ENCODE data around the gene KRTAP2-3.

Gene KRTAP2-3

GRCh38 chr17:41029633-41030245 lies 30.2 kb downstream of the KRTAP2-3 start, which contains the start of gene KRTAP1-4:
KRTAP1-4 (minus strand) TSS chr17:41030195; CDS start chr17:41030078, 117 bp downstream.
- no peak within 1 kb of the TSS for H3K9ac ChIP-seq (ENCODE audit: low read depth in 1 of 2, low read length in 2 of 2)
- H3K27me3 ChIP-seq (ENCODE audit: control insufficient read depth in 1 of 2, insufficient read depth in 2 of 2, low read length in 2 of 2): peaks cover 0 to 3% of the 10 kb centered on the region in 2 donors
- H3K36me3 ChIP-seq (ENCODE audit: control insufficient read depth in 1 of 2, insufficient read depth in 2 of 2, low read length in 2 of 2): no peaks in the 10 kb centered on the region
- H3K4me1 ChIP-seq (ENCODE audit: control insufficient read depth in 1 of 2, insufficient read depth in 2 of 2, low read length in 2 of 2): no peaks in the 10 kb centered on the region
- H3K27ac ChIP-seq (ENCODE audit: low read depth, low read length): no peak within 1 kb of the TSS
- no peaks in the 10 kb centered on the region for H3K9me3 ChIP-seq (ENCODE audit: control insufficient read depth in 1 of 2, low read length in 2 of 2)
- H3K4me3 ChIP-seq (ENCODE audit: low read depth in 1 of 2, low read length in 2 of 2): no peak within 1 kb of the TSS

- Histone ChIP-seq H3K27ac (ENCODE audit: low read depth, low read length) (no peak within 1 kb of the TSS), H3K4me1 (ENCODE audit: control insufficient read depth in 1 of 2, insufficient read depth in 2 of 2, low read length in 2 of 2) (no peaks in the 10 kb centered on the region), H3K27me3 (ENCODE audit: control insufficient read depth in 1 of 2, insufficient read depth in 2 of 2, low read length in 2 of 2) (peaks cover 0 to 3% of the 10 kb centered on the region in 2 donors), H3K4me3 (ENCODE audit: low read depth in 1 of 2, low read length in 2 of 2) (no peak within 1 kb of the TSS), H3K9ac (ENCODE audit: low read depth in 1 of 2, low read length in 2 of 2) (no peak within 1 kb of the TSS), H3K36me3 (ENCODE audit: control insufficient read depth in 1 of 2, insufficient read depth in 2 of 2, low read length in 2 of 2) (no peaks in the 10 kb centered on the region), H3K9me3 (ENCODE audit: control insufficient read depth in 1 of 2, low read length in 2 of 2) (no peaks in the 10 kb centered on the region)
These were observed 33.0 kb downstream of the KRTAP2-3 start, which contains the start of gene KRTAP1-5 for GRCh38 chr17:41026715-41027471. KRTAP1-5 (minus strand) TSS chr17:41027208; CDS start chr17:41027155, 53 bp downstream.

GRCh38 chr17:41024697-41025096 lies 35.2 kb downstream of the KRTAP2-3 start:
- H3K4me1 ChIP-seq (ENCODE audit: control insufficient read depth in 1 of 2, insufficient read depth in 2 of 2, low read length in 2 of 2): no peaks in the 10 kb centered on the region
- no peaks in the 10 kb centered on the region for H3K9me3 ChIP-seq (ENCODE audit: control insufficient read depth in 1 of 2, low read length in 2 of 2)
- H3K27me3 ChIP-seq (ENCODE audit: control insufficient read depth in 1 of 2, insufficient read depth in 2 of 2, low read length in 2 of 2): peaks cover 0 to 3% of the 10 kb centered on the region in 2 donors
- H3K4me3 ChIP-seq (ENCODE audit: low read depth in 1 of 2, low read length in 2 of 2): no peak overlapping the region
- no peak overlapping the region for H3K27ac ChIP-seq (ENCODE audit: low read depth, low read length)
- no peak overlapping the region for H3K9ac ChIP-seq (ENCODE audit: low read depth in 1 of 2, low read length in 2 of 2)
- no peaks in the 10 kb centered on the region for H3K36me3 ChIP-seq (ENCODE audit: control insufficient read depth in 1 of 2, insufficient read depth in 2 of 2, low read length in 2 of 2)

- Histone ChIP-seq H3K27ac (ENCODE audit: low read depth, low read length) (no peak overlapping the region), H3K4me3 (ENCODE audit: low read depth in 1 of 2, low read length in 2 of 2) (no peak overlapping the region), H3K27me3 (ENCODE audit: control insufficient read depth in 1 of 2, insufficient read depth in 2 of 2, low read length in 2 of 2) (no peaks in the 10 kb centered on the region), H3K36me3 (ENCODE audit: control insufficient read depth in 1 of 2, insufficient read depth in 2 of 2, low read length in 2 of 2) (no peaks in the 10 kb centered on the region), H3K9ac (ENCODE audit: low read depth in 1 of 2, low read length in 2 of 2) (no peak overlapping the region), H3K9me3 (ENCODE audit: control insufficient read depth in 1 of 2, low read length in 2 of 2) (no peaks in the 10 kb centered on the region), H3K4me1 (ENCODE audit: control insufficient read depth in 1 of 2, insufficient read depth in 2 of 2, low read length in 2 of 2) (no peaks in the 10 kb centered on the region)
These were observed 39.6 kb downstream of the KRTAP2-3 start for GRCh38 chr17:41020336-41020735.

DNA sequence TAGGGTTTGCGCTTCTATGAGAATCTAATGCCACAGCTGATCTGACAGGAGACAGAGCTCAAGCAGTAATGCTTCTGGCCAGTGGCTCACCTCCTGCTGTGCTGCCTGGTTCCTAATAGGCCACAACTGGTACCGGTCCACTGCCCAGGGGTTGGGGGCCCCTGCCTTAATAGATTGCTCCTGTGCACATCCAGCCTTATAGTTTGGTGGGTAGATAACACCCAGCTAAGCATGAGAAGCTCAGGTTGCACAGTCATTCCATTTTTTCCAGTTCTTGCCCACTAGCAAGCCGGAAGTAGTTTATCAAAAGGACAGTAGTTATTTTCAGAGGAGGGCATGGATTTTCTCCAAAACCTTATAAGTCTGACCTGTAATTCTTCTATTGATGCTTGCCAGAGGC lies 40.5 kb downstream of the KRTAP2-3 start:
- Histone ChIP-seq H3K4me3 (ENCODE audit: low read depth in 1 of 2, low read length in 2 of 2) (no peak overlapping the region), H3K27me3 (ENCODE audit: control insufficient read depth in 1 of 2, insufficient read depth in 2 of 2, low read length in 2 of 2) (no peaks in the 10 kb centered on the region), H3K27ac (ENCODE audit: low read depth, low read length) (no peak overlapping the region), H3K4me1 (ENCODE audit: control insufficient read depth in 1 of 2, insufficient read depth in 2 of 2, low read length in 2 of 2) (no peaks in the 10 kb centered on the region), H3K9me3 (ENCODE audit: control insufficient read depth in 1 of 2, low read length in 2 of 2) (no peaks in the 10 kb centered on the region), H3K9ac (ENCODE audit: low read depth in 1 of 2, low read length in 2 of 2) (no peak overlapping the region), H3K36me3 (ENCODE audit: control insufficient read depth in 1 of 2, insufficient read depth in 2 of 2, low read length in 2 of 2) (no peaks in the 10 kb centered on the region)

DNA sequence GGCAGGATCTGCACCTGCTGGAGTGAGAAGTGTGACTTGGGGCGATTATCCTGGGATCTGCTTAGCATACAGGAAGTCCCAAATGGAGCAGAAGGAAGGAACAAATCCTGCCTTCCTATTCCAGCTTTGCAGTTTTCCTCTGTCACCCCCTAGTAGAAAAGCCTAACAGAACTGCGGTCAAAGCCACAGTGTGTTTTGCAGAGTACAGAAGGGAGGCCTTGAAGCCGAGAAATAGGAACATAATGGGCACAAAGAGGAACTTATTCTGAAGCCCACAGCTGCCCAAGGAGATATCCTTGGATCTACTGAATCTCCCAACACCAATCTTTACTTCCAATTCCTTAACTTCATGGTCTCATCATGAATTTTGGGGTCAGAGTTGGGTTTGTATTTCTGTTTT lies 41.4 kb downstream of the KRTAP2-3 start:
- H3K4me3 ChIP-seq (ENCODE audit: low read depth in 1 of 2, low read length in 2 of 2): no peak overlapping the region
- no peak overlapping the region for H3K9ac ChIP-seq (ENCODE audit: low read depth in 1 of 2, low read length in 2 of 2)
- H3K36me3 ChIP-seq (ENCODE audit: control insufficient read depth in 1 of 2, insufficient read depth in 2 of 2, low read length in 2 of 2): no peaks in the 10 kb centered on the region
- H3K27me3 ChIP-seq (ENCODE audit: control insufficient read depth in 1 of 2, insufficient read depth in 2 of 2, low read length in 2 of 2): no peaks in the 10 kb centered on the region
- no peak overlapping the region for H3K27ac ChIP-seq (ENCODE audit: low read depth, low read length)
- H3K4me1 ChIP-seq (ENCODE audit: control insufficient read depth in 1 of 2, insufficient read depth in 2 of 2, low read length in 2 of 2): no peaks in the 10 kb centered on the region
- H3K9me3 ChIP-seq (ENCODE audit: control insufficient read depth in 1 of 2, low read length in 2 of 2): no peaks in the 10 kb centered on the region

- no peak overlapping the region for H3K4me3 ChIP-seq (ENCODE audit: low read depth in 1 of 2, low read length in 2 of 2)
These were observed 43.2 kb downstream of the KRTAP2-3 start for GRCh38 chr17:41016578-41017215.

GRCh38 chr17:41015454-41015853 lies 44.5 kb downstream of the KRTAP2-3 start:
- no peak overlapping the region for H3K9ac ChIP-seq (ENCODE audit: low read depth in 1 of 2, low read length in 2 of 2)
- H3K4me3 ChIP-seq (ENCODE audit: low read depth in 1 of 2, low read length in 2 of 2): no peak overlapping the region
- no peaks in the 10 kb centered on the region for H3K9me3 ChIP-seq (ENCODE audit: control insufficient read depth in 1 of 2, low read length in 2 of 2)
- no peaks in the 10 kb centered on the region for H3K4me1 ChIP-seq (ENCODE audit: control insufficient read depth in 1 of 2, insufficient read depth in 2 of 2, low read length in 2 of 2)
- H3K27me3 ChIP-seq (ENCODE audit: control insufficient read depth in 1 of 2, insufficient read depth in 2 of 2, low read length in 2 of 2): no peaks in the 10 kb centered on the region
- no peak overlapping the region for H3K27ac ChIP-seq (ENCODE audit: low read depth, low read length)
- no peaks in the 10 kb centered on the region for H3K36me3 ChIP-seq (ENCODE audit: control insufficient read depth in 1 of 2, insufficient read depth in 2 of 2, low read length in 2 of 2)

More at GRCh38 chr17:41016578-41017215, 43.2 kb downstream of the KRTAP2-3 start:
- no peaks in the 10 kb centered on the region for H3K27me3 ChIP-seq (ENCODE audit: control insufficient read depth in 1 of 2, insufficient read depth in 2 of 2, low read length in 2 of 2)
- H3K9me3 ChIP-seq (ENCODE audit: control insufficient read depth in 1 of 2, low read length in 2 of 2): no peaks in the 10 kb centered on the region
- no peak overlapping the region for H3K9ac ChIP-seq (ENCODE audit: low read depth in 1 of 2, low read length in 2 of 2)
- no peaks in the 10 kb centered on the region for H3K4me1 ChIP-seq (ENCODE audit: control insufficient read depth in 1 of 2, insufficient read depth in 2 of 2, low read length in 2 of 2)
- no peak overlapping the region for H3K27ac ChIP-seq (ENCODE audit: low read depth, low read length)
- H3K36me3 ChIP-seq (ENCODE audit: control insufficient read depth in 1 of 2, insufficient read depth in 2 of 2, low read length in 2 of 2): no peaks in the 10 kb centered on the region

- no peaks in the 10 kb centered on the region for H3K4me1 ChIP-seq (ENCODE audit: control insufficient read depth in 1 of 2, insufficient read depth in 2 of 2, low read length in 2 of 2)
- no peak overlapping the region for H3K27ac ChIP-seq (ENCODE audit: low read depth, low read length)
- H3K27me3 ChIP-seq (ENCODE audit: control insufficient read depth in 1 of 2, insufficient read depth in 2 of 2, low read length in 2 of 2): no peaks in the 10 kb centered on the region
- H3K36me3 ChIP-seq (ENCODE audit: control insufficient read depth in 1 of 2, insufficient read depth in 2 of 2, low read length in 2 of 2): no peaks in the 10 kb centered on the region
- H3K9me3 ChIP-seq (ENCODE audit: control insufficient read depth in 1 of 2, low read length in 2 of 2): no peaks in the 10 kb centered on the region
- H3K4me3 ChIP-seq (ENCODE audit: low read depth in 1 of 2, low read length in 2 of 2): no peak overlapping the region
- no peak overlapping the region for H3K9ac ChIP-seq (ENCODE audit: low read depth in 1 of 2, low read length in 2 of 2)
These were observed 46.3 kb downstream of the KRTAP2-3 start for GRCh38 chr17:41013606-41014005.

DNA sequence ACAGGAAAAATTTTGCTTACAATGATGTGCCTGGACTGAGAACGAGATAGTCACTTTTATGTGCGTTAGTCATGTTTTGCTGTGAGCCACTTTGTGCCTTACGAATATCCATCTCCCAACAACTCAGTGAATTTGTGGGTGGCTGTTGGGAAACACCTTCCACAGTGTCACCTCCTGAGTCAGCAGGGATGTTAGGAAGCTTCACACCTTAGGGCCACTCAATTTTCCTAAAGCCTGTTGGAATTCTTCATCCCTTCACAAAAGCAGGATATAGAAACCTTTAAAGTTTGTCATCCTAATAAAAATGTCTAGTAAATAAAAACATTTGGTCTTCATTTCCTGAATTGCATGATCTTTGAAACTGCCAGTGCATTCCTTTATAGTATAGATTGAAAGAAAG lies 46.7 kb downstream of the KRTAP2-3 start:
- no peaks in the 10 kb centered on the region for H3K9me3 ChIP-seq (ENCODE audit: control insufficient read depth in 1 of 2, low read length in 2 of 2)
- H3K9ac ChIP-seq (ENCODE audit: low read depth in 1 of 2, low read length in 2 of 2): no peak overlapping the region
- no peak overlapping the region for H3K4me3 ChIP-seq (ENCODE audit: low read depth in 1 of 2, low read length in 2 of 2)
- H3K4me1 ChIP-seq (ENCODE audit: control insufficient read depth in 1 of 2, insufficient read depth in 2 of 2, low read length in 2 of 2): no peaks in the 10 kb centered on the region
- H3K27ac ChIP-seq (ENCODE audit: low read depth, low read length): no peak overlapping the region
- no peaks in the 10 kb centered on the region for H3K27me3 ChIP-seq (ENCODE audit: control insufficient read depth in 1 of 2, insufficient read depth in 2 of 2, low read length in 2 of 2)
- no peaks in the 10 kb centered on the region for H3K36me3 ChIP-seq (ENCODE audit: control insufficient read depth in 1 of 2, insufficient read depth in 2 of 2, low read length in 2 of 2)
